HG03064 (cell line): ENCODE measurements around the gene ZRANB3.
"Not testable (repeated sequence)": the region's sequence is repeated elsewhere in the genome, so short reads cannot be mapped to it uniquely, and the experiment has no call there.

Experiments
- ATAC-seq: cut with Tn5 transposase; IDR thresholded peaks from one replicate; pipeline ENCODE4 v1.9.1; 2021; ENCODE audit warnings: low read depth; ENCODE audit not compliant: unreplicated experiment

ZRANB3 gene

DNA sequence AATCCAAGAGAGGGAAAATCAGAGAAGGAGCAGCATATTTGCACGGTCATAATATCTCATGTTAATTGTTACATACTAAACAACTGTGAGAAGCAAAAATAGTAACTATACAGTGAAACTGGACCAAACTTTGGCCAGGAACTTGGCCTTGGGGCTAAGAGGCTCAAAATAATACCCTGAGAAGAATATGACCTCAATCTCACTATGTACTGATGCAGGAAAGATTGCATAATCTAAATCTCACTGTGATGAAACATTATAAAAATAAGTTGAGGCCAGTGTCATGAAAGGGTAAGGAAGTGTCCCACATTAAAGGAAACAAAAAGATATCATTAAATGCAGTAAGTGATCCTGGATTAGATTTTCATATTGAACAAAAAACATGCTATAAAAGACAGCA, 36.5 kb downstream of the ZRANB3 start:
- ATAC-seq = no peak

DNA sequence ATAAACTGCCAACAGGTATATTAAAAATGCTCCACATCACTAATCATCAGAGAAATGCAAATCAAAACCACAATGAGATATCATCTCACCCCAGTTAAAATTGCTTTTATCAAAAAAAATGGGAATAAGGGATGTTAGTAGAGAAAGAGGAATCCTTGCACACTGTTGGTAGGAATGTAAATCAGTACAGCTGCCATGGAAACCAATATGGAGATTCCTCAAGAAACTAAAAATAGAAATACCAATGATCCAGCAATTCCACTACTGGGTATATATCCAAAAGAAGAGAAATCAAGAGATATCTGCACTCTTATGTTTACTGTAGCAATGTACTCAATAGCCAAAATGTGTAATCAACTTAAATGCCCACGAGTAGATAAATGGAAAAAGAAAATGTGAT, 40.6 kb downstream of the ZRANB3 start:
- no peak for ATAC-seq

DNA sequence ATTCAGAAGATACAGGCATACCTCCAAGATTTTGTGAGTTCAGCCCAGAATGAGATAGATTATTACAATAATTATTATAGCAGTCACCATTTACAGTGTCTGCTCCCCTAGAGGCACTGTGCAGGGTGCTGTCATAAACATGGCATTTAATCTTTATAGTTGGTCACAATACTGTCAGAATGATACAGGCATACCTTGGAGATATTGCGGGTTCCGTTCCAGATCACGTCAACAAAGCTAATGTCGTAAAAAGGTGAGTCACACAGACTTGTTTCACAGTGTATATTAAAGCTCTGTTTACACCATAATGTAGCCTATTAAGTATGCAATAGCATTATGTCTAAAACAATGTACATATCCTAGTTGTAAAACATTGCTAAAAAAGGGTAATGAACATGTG, 45.6 kb downstream of the ZRANB3 start:
- no peak for ATAC-seq

DNA sequence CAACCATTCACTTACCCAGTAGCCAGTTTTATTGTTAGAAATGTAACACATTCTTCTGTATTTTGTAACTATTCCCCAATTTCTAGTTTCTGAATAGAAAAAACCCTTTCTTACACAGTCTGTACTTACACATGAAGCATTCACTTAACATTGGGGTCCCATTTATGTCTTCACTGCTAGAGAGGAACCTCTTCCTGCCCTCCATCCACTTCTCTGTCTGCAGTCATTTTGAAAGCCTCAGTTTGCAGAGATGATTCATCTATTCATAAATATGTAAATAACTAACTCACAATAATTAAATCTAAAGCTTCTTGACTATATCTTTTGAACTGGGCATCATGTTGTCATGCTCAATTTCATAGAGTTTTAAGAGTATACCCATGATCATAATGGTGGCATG, 55.9 kb downstream of the ZRANB3 start:
- no peak for ATAC-seq

DNA sequence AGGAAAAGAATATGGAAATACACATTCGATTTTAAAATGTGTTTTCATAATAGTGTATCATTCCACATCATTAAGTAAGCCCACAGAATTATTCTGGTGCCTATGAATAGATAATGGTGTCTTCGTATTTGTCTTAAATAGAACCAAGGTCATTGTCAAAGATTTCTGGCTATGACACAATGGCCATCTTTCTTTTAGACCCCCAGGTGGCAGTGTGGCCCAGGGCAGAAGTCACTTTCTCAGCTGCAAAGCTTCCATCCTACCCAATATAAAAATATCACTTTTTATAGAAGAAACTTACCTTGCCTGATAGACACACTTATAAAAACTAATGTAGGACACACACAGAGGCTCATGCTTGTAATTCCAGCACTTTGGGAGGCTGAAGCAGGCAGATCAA, 57.5 kb downstream of the ZRANB3 start:
- no peak for ATAC-seq

DNA sequence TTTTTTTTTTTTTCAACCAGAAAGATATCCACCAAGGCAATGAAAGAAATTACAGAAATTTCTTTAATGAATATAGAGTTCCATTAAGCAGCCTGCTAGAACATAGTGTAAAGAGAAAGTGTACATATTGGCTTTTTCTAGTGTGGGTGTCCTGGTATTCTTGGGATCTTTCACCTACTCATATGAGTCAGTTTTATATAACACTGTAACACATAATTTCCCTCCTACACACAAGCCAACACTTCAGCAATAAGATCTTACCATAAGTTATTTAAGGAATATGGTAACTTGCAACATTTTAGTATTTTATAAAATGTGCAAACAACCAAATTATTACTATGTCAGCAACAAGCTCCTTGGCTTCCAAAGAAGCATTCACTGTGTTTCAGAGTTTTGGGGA, 59.9 kb downstream of the ZRANB3 start:
- ATAC-seq = no peak

DNA sequence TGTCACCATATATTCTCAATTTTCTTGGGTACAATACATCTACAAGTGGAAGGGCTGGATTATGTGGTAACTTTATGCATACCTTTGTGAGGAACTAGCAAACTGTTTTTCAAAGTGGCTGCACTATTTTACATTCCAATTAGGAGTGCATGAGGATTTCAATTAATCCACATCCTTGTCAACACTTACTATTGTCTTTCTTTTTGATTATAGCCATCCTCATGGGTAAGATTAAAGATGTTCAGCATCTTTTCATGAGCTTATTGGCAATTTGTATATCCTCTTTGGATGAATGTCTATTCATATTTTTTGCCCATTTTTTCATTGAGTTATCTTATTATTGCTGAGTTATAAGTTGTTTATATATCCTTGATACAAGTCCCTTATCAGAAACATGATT, 73.7 kb downstream of the ZRANB3 start:
- no peak for ATAC-seq

DNA sequence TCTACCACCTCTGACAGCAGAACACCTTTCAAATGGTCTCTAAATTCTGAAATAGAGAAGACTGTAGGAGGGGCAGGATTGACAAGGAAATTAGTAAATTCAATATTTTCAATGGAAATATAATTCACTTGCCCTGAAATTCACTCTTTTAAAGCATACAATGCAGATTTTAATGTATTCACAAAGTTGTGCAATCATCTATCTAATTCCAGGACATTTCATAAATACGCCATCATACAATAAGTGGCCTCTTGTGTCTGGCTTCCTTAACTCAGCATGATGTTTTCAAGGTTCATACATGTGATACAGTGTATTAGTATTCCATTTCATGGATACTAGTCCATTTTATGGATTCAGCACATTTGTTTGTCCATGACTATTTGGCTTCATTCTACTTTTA, 74.2 kb downstream of the ZRANB3 start:
- ATAC-seq = no peak

DNA sequence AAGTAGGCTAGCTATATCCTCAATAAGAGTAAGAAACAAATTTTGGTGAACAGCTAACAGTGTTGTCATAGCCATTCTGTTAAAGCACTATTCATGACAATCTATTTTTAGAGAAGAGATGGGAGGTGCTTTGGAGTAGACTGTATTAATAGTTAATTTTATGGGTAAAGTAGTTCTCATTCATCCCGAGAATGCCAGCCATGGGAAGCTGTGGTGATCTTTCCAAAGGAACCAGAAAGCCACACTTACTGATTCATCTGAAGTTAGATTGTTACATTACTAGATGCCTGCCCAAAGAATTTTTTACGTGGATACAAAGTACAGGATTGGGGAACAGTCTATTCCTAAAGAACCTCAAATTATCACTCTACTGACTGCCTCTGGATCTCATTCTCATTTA, 74.6 kb downstream of the ZRANB3 start:
- no peak for ATAC-seq

DNA sequence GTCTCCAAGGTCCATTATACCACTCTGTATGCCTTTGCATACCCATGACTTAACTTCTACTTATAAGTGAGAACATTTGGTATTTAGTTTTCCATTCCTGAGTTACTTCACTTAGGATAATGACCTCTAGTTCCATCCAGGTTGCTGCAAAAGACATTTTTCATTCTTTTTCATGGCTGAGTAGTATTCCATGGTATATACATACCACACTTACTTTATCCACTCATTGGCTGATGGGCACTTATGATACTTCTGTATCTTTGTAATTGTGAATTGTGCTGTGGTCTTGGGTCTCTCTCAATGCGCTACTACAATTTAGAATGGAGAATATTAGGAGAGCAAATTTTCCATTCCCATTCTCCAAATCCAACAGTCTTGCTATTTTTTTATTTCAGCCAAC, 76.4 kb downstream of the ZRANB3 start:
- ATAC-seq = no peak

DNA sequence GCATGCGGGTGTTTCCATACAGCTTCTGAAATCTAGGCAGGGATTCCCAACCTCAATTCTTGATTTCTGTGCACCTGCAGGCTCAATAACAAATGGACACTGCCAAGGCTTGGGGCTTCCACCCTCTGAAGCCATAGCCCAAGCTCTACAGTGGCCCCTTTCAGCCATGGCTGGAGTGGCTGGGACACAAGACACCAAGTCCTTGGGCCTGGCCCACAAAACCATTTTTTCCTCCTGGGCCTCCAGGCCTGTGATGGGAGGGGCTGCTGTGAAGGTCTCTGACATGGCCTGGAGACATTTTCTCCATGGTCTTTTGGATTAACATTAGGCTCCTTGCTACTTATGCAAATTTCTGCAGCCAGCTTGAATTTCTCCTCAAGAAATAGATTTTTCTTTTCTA, 78.0 kb downstream of the ZRANB3 start:
- ATAC-seq = not testable (repeated sequence)

DNA sequence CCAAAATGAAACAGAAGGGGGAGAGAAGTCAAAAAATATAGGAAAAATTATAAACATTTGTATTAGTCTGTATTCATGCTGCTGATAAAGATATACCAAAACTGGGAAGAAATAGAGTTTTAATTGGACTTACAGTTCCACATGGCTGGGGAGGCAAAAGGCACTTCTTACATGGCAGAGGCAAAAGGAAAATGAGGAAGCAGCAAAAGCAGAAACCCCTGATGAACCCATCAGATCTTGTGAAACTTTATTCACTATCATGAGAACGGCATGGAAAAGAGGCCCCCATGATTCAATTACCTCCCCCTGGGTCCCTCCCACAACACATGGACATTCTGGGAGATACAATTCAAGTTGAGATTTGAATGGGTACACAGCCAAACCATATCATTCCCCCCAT, 79.1 kb downstream of the ZRANB3 start:
- no peak for ATAC-seq

DNA sequence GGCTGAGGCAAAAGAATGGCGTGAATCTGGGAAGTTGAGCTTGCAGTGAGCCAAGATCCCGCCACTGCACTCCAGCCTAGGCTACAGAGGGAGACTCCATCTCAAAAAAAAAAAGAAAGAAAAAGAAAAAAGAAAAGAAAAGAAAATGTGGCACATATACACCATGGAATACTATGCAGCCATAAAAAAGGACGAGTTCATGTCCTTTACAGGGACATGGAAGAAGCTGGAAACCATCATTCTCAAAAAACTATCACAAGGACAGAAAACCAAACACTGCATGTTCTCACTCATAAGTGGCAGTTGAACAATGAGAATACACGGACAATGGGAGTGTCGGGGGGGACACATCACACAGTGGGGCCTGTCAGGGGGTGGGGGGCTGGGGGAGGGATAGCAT, 88.0 kb downstream of the ZRANB3 start:
- ATAC-seq = not testable (repeated sequence)

DNA sequence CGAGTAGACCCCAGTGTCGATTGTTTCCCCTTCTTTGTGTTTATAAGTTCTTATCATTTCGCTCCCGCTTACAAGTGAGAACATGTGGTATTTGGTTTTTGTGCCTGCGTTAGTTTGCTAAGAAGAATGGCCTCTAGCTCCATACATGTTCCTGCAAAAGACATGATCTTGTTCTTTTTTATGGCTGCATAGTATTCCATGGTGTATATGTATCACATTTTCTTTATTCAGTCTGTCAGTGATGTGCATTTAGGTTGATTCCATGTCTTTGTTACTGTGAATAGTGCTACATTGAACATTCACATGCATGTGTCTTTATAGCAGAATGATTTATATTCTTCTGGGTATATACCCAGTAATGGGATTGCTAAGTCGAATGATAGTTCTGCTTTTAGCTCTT, 95.9 kb downstream of the ZRANB3 start:
- ATAC-seq = not testable (repeated sequence)

DNA sequence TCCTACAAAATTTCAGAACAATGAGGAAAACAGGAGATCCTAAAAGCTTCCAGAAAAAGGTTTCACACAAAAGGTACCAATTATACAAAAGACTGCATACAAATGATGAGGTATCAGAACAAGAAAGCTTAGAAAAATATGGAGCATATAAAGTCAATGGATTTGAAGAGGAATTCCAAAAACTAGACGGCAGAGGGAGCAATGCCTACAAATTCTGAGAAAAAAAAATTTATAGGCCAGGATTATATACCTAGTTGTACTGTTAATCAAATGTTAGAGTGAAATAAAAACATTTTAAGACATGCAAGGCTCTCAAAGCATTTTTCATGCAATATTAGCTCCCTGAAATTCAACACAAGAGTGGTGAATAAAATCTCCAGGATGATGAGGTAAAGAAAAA, 106.2 kb downstream of the ZRANB3 start:
- no peak for ATAC-seq

DNA sequence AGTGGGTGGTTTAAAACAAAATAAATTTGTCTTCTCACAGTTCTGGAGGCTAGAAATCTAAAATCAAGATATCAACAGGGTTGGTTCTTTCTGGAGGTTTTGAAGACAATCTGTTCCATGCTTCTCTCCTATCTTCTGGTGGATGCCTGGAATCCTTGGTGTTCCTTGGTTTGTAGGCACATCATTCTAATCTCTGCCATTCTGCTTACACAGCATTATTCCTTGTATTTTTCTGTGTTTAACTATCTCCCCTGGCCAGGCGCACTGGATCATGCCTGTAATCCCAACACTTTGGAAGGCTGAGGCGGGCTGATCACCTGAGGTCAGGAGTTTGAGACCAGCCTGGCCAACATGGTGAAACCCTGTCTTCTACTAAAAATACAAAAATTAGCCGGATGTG, 108.1 kb downstream of the ZRANB3 start:
- ATAC-seq = no peak

DNA sequence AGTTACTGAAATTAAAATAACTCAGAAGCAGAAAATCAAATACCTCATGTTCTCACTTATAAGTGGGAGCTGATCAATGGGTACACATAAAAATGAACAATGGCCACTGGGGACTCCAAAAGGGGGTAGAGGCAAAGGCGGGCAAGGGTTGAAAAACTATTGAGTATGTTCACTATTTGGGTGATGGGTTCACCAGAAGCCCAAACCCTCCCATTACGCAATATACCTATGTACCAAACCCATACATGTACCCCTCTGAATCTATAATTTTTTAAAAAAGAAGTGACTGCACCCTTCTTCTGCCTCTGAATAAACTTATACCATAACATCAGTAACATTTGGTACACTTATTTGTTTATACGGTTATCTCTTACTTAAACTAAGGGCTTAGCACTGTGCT, 119.4 kb downstream of the ZRANB3 start:
- ATAC-seq = no peak

DNA sequence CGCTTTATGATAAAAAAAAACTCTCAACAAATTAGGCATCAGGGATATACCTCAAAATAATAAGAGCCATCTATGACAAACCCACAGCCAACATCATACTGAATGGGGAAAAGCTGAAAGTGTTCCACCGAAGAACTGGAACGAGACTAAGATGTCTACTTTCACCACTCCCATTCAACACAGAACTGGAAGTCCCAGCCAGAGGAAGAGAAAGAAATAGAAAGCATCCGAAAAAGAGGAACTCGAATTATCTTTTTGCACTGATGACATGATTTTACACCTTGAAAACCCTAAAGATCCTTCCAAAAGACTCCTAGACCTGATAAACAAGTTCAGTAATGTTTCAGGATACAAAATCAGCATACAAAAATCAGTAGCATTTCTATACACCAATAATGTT, 121.6 kb downstream of the ZRANB3 start:
- no peak for ATAC-seq

DNA sequence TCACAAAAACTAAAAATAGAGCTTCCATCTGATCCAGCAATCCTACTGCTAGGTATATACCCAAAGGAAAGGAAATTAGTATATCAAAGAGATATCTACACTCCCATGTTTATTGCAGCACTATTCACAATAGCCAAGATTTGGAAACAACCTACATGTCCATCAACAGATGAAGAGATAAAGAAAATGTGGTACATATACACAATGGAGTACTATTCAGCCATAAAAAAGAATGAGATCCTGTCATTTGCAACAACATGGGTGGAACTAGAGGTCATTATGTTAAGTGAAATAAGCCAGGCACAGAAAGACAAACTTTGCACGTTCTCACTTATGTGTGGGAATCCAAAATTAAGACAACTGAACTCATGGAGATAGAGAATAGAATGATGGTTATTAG, 134.8 kb downstream of the ZRANB3 start:
- not testable (repeated sequence) for ATAC-seq

DNA sequence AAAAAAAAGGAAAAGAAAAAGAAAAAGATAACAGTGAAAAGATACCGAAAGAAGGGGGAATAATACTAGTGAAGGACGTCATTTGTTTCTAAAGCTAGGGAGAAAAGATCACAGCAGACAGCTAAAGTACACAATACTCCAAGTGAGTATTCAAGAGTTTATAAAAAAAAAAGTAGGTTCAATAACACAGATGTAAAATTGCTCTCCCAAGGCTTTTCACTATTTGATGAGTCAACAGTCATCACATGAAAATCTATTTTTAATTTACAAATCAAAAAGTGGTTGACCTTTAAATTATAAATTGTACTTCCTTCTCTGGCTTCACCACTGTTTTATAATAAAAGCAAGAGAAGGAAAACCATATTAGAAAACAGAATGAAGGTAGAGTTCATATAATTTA, 144.0 kb downstream of the ZRANB3 start:
- no peak for ATAC-seq

DNA sequence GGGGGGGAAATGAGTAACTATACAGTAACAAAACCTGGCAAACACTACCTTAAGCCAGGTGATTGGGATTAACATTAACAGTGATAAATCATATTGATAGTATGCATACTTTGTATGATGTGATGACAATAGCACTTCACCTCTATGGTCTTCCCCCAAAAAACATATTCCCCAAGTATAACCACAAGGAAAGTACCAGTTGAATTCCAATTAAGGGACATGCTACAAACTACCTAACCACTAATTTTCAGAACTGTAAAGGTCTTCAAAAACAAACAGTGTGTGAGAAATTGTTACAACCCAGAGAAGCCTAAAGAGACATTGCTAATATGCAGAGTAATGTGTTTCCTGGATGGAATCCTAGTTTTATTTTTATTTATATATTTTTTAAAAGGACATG, 152.4 kb downstream of the ZRANB3 start:
- no peak for ATAC-seq

DNA sequence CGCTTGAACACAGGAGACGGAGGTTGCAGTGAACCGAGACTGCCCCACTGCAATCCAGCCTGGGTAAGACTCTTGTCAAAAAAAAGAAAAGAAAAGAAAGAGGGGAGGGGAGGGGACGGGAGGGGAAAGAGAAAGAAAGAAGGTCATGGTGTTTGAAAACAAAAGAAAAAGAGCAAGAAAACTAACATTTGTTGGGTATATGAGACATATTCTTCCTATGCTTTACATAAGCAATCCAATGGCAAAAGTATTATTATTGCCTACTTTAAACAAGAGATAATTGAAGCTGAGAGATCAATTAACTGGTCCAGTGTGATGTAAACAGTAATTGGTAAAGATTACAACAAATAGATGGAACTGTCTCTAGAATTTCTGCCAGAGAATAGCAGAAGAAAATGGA, 157.3 kb downstream of the ZRANB3 start:
- ATAC-seq = no peak

DNA sequence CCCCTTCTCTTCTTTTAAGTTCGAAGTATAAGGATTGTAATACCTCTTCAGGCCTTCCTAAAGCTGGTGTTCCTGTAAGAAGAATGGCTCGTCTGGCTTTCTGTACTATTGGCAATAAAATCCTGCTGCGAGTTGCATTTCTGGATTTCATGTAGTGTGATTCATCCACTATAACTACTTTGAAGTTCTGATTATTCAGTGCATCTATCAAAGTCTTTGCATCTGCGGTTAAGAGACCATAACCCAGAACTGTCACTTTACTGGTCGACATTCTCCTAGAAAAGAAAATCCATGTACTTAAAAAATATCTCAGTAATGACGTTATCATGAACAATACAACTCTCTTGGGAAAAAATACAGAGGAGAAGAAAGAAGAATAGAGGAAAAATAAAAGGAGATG, 181.1 kb downstream of the ZRANB3 start:
- ATAC-seq = no peak
